Measurements from ENCODE around the gene TBATA. TPM values are rescaled to one million over a fixed set of nuclear protein-coding genes. Genes with fewer than 3 reads are reported as not detected.

TBATA gene
- polyA plus RNA-seq, 1 of the 3 experiments (the other 2 are of a cell fraction) = not detected

DNA sequence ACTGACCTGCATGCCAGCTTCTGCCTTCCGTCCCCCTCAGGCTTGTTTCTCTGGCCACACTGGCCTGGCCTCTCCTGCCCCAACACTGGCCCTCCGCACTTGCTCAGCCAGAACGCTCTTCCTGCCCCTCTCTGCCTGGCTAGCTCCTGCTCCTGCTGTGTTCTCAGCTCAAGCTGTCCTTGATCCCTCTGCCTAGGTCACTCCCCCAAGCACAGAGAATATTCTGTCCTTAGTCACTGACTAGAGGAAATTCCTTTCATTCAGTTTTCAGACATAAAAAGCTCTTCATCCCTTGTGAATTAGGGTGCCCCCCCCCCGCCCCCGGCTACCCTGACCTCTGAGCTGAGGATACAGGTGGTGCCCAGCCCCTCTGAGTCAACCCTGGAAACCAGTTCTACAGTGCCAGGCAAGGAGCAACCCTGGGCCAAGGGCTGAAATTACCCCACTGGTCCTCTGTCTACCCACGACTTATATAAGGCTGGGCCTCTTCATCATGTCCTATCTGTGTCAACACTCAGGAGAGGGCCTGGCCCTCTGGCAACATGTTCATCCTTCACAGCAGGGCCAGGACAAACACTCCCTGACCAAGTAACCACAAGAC, 23.9 kb upstream of the TBATA start:
- no peak for DNase-seq
- Histone ChIP-seq H3K36me3 (replicated peaks in 1 of 2; ENCODE audit: control insufficient read depth in 1 of 2, insufficient read depth in 2 of 2, low read length in 1 of 2) (no peaks in the 10 kb centered on the region), H3K9me3 (no peaks in the 10 kb centered on the region), H3K4me2 (no peak overlapping the region), H3F3A (replicated peaks; ENCODE audit: insufficient read depth) (no peaks in the 10 kb centered on the region), H2AFZ (ENCODE audit: low read depth) (no peak overlapping the region), H3K9me2 (no peaks in the 10 kb centered on the region), H3K79me2 (ENCODE audit: insufficient read depth) (no peaks in the 10 kb centered on the region), H3K9ac (no peak overlapping the region), H3K27me3 (ENCODE audit: insufficient read depth) (no peaks in the 10 kb centered on the region), H3K4me1 (ENCODE audit: control insufficient read depth in 1 of 2, insufficient read depth in 2 of 2, low read depth in 1 of 2, low read length in 1 of 2) (peaks cover 0 to 4% of the 10 kb centered on the region in 2 experiments; a peak in 1 of 4 replicates), H4K20me1 (ENCODE audit: insufficient read depth) (no peaks in the 10 kb centered on the region), H3K4me3 (ENCODE audit: low read depth in 2 of 2, low read length in 1 of 2) (no peak overlapping the region), H3K27ac (ENCODE audit: low read depth in 2 of 2, low read length in 1 of 2) (no peak overlapping the region)
- ChIA-PET CTCF (interaction anchor here (1.0 to 4.1 kb wide), 5 partner anchors 13 to 260 kb away, joined by 3 to 22 read pairs (median 3); no protein-coding TSS in a partner anchor), POLR2A (interaction anchor here (0.7 kb wide), 1 partner anchor 61 kb away, joined by 3 read pairs; no protein-coding TSS in a partner anchor)
- whole genome bisulfite sequencing (ENCODE audit: low lambda C conversion rate) = 72% methylated on average over 6 of the region's 6 CpGs
- TF ChIP-seq MXI1 (IDR thresholded peaks at IDR 0.05; ENCODE audit: low read depth, low read length) (no peak), GATA2 (CRISPR knock-in tag; IDR thresholded peaks at IDR 0.05) (no peak), TAF1 (IDR thresholded peaks at IDR 0.05; ENCODE audit: borderline replicate concordance, low read depth, low read length) (no peak), RAD21 (IDR thresholded peaks at IDR 0.05; ENCODE audit: low read length) (no peak), TCF12 (IDR thresholded peaks at IDR 0.05) (no peak), FOSL2 (IDR thresholded peaks at IDR 0.05; ENCODE audit: borderline replicate concordance, low read depth) (no peak)
- TF ChIP-seq, protein P1, sequence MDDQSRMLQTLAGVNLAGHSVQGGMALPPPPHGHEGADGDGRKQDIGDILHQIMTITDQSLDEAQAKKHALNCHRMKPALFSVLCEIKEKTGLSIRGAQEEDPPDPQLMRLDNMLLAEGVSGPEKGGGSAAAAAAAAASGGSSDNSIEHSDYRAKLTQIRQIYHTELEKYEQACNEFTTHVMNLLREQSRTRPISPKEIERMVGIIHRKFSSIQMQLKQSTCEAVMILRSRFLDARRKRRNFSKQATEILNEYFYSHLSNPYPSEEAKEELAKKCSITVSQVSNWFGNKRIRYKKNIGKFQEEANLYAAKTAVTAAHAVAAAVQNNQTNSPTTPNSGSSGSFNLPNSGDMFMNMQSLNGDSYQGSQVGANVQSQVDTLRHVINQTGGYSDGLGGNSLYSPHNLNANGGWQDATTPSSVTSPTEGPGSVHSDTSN (IDR thresholded peaks at IDR 0.05) = no peak
- TF ChIP-seq, protein P2, sequence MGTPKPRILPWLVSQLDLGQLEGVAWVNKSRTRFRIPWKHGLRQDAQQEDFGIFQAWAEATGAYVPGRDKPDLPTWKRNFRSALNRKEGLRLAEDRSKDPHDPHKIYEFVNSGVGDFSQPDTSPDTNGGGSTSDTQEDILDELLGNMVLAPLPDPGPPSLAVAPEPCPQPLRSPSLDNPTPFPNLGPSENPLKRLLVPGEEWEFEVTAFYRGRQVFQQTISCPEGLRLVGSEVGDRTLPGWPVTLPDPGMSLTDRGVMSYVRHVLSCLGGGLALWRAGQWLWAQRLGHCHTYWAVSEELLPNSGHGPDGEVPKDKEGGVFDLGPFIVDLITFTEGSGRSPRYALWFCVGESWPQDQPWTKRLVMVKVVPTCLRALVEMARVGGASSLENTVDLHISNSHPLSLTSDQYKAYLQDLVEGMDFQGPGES (IDR thresholded peaks at IDR 0.05; ENCODE audit: low read depth, low read length) = no peak
- TF ChIP-seq, protein P3, sequence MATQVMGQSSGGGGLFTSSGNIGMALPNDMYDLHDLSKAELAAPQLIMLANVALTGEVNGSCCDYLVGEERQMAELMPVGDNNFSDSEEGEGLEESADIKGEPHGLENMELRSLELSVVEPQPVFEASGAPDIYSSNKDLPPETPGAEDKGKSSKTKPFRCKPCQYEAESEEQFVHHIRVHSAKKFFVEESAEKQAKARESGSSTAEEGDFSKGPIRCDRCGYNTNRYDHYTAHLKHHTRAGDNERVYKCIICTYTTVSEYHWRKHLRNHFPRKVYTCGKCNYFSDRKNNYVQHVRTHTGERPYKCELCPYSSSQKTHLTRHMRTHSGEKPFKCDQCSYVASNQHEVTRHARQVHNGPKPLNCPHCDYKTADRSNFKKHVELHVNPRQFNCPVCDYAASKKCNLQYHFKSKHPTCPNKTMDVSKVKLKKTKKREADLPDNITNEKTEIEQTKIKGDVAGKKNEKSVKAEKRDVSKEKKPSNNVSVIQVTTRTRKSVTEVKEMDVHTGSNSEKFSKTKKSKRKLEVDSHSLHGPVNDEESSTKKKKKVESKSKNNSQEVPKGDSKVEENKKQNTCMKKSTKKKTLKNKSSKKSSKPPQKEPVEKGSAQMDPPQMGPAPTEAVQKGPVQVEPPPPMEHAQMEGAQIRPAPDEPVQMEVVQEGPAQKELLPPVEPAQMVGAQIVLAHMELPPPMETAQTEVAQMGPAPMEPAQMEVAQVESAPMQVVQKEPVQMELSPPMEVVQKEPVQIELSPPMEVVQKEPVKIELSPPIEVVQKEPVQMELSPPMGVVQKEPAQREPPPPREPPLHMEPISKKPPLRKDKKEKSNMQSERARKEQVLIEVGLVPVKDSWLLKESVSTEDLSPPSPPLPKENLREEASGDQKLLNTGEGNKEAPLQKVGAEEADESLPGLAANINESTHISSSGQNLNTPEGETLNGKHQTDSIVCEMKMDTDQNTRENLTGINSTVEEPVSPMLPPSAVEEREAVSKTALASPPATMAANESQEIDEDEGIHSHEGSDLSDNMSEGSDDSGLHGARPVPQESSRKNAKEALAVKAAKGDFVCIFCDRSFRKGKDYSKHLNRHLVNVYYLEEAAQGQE (IDR thresholded peaks at IDR 0.05; ENCODE audit: low read depth, low read length) = no peak

DNA sequence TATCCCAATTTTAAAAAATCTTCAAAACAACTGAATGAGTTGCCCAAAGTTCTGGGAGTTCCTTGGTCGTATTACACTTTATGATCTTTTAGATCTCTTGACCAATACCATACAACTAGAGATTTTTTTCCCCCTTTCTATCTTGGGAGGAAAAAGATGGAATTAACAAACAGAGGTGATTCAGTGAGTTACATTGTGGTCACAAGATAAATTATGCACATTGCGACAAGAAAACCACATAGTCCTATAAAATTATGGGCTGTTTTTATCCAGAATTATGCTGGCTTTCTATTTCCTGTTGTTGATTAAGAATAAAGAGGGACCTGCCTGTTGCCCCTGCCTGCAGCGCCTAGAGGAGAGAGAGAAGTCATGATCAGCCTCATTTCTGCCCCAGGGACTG, 22.4 kb upstream of the TBATA start:
- TF ChIP-seq SIN3A (IDR thresholded peaks at IDR 0.05; ENCODE audit: borderline replicate concordance, low read depth, low read length) = no peak
- no peak for TF ChIP-seq TAF1 (IDR thresholded peaks at IDR 0.05; ENCODE audit: borderline replicate concordance, low read depth, low read length)
- H3K9ac ChIP-seq = no peak overlapping the region
- H3F3A ChIP-seq (replicated peaks; ENCODE audit: insufficient read depth) = no peaks in the 10 kb centered on the region
- POLR2A ChIA-PET = no interaction called here
- 45% methylated on average over 3 of the region's 3 CpGs for WGBS (ENCODE audit: low lambda C conversion rate)
- H3K27ac ChIP-seq (ENCODE audit: low read depth in 2 of 2, low read length in 1 of 2) = no peak overlapping the region
- no peaks in the 10 kb centered on the region for H3K27me3 ChIP-seq (ENCODE audit: insufficient read depth)
- H3K79me2 ChIP-seq (ENCODE audit: insufficient read depth) = no peaks in the 10 kb centered on the region
- peaks cover 0 to 4% of the 10 kb centered on the region in 2 experiments; a peak in 1 of 4 replicates for H3K4me1 ChIP-seq (ENCODE audit: control insufficient read depth in 1 of 2, insufficient read depth in 2 of 2, low read depth in 1 of 2, low read length in 1 of 2)
- H3K9me2 ChIP-seq = no peaks in the 10 kb centered on the region
- CTCF ChIA-PET = interaction anchor here (0.7 to 1.1 kb wide), 2 partner anchors 9 to 95 kb away, joined by 3 to 4 read pairs; partner anchors contain the start of gene SGPL1
- no peak for DNase-seq
- no peak overlapping the region for H2AFZ ChIP-seq (ENCODE audit: low read depth)
- no peak overlapping the region for H3K4me3 ChIP-seq (ENCODE audit: low read depth in 2 of 2, low read length in 1 of 2)
- H3K4me2 ChIP-seq = no peak overlapping the region
- H3K36me3 ChIP-seq (replicated peaks in 1 of 2; ENCODE audit: control insufficient read depth in 1 of 2, insufficient read depth in 2 of 2, low read length in 1 of 2) = no peaks in the 10 kb centered on the region
- no peaks in the 10 kb centered on the region for H4K20me1 ChIP-seq (ENCODE audit: insufficient read depth)
- no peaks in the 10 kb centered on the region for H3K9me3 ChIP-seq
